K562 (cell line): Measurements from ENCODE around the gene GHR. TPM values are rescaled to one million over a fixed set of nuclear protein-coding genes. Genes with fewer than 3 reads are reported as not detected.
A peak's percentile ranks its signal among the peaks of the same experiment; 100 is the strongest.

Experiments
- CC2D1A ChIP-seq: fragments of 450-650 bp; IDR thresholded peaks from 2 replicates; pipeline ENCODE4 v1.6.1; 2017; ENCODE audit warnings: mild to moderate bottlenecking
- E2F3 ChIP-seq: fragments of 250-450 bp; sonication (Bioruptor Pico); IDR thresholded peaks from 2 replicates; pipeline ENCODE4 v1.4.0; 2020; ENCODE audit warnings: mild to moderate bottlenecking
- HNRNPUL1 ChIP-seq: fragments of 200-400 bp; formaldehyde crosslinking; IDR thresholded peaks from 2 replicates; pipeline ENCODE4 v1.6.1; 2017; ENCODE audit warnings: low read length
- MTF1 ChIP-seq: fragments of 250-450 bp; sonication (Bioruptor Pico); IDR thresholded peaks from 2 replicates; pipeline ENCODE4 v1.9.0; 2021; ENCODE audit warnings: moderate library complexity, mild to moderate bottlenecking, inconsistent platforms, borderline replicate concordance
- NCOA1 ChIP-seq: fragments of 450-650 bp; IDR thresholded peaks from 2 replicates; pipeline ENCODE4 v1.6.1; 2016; ENCODE audit warnings: low read depth
- POU5F1 ChIP-seq: fragments of 150-350 bp; IDR thresholded peaks from 2 replicates; pipeline ENCODE4 v1.6.1; 2014; ENCODE audit warnings: borderline replicate concordance, low read length, low read depth, mild to moderate bottlenecking; ENCODE audit not compliant: partially characterized antibody
- STAG1 ChIP-seq: sonication (generic); formaldehyde crosslinking; IDR thresholded peaks from 2 replicates; pipeline ENCODE4 v1.5.0; 2020; ENCODE audit warnings: missing genetic modification reagents, borderline replicate concordance
- TAF9B ChIP-seq: fragments of 450-650 bp; IDR thresholded peaks from 2 replicates; pipeline ENCODE4 v1.6.1; 2018; ENCODE audit warnings: mild to moderate bottlenecking; ENCODE audit not compliant: partially characterized antibody
- polyA plus RNA-seq, 8 experiments: library from polyadenylated mRNA; depleted of rRNA in 4 of 8; stranded (reverse) in 5 of 8; unstranded in 3 of 8; fragments of >200 nt; fragmentation: Nextera tagmentation in 2 of 8; fragmentation: Illumina TruSeq in 1 of 8; extraction: Ambion mirVana in 2 of 8; extraction: Trizol in 1 of 8; gene quantifications; 2 replicates each; pipeline versions ENCODE4 v1.2.1 to v1.2.3, GENCODE V29; 2011 to 2014; ENCODE audit warnings: inconsistent platforms in 1 of 8, missing spikeins in 1 of 8
- total RNA-seq, 7 experiments: library from RNA; depleted of rRNA in 6 of 7; stranded (reverse); fragments of >200 nt in 6 of 7; fragmentation: Illumina TruSeq in 2 of 7; extraction: Trizol in 2 of 7; gene quantifications; 2 replicates each; pipeline versions ENCODE4 v1.2.1 to v1.2.3, GENCODE V29; 2011 to 2021; ENCODE audit warnings: low replicate concordance in 1 of 7
- TF ChIP-seq, protein P1 (sequence below), 2 experiments: fragments of 450-650 bp; IDR thresholded peaks; 2 replicates each; pipeline ENCODE4 v1.6.1; 2016; ENCODE audit warnings: mild to moderate bottlenecking in 2 of 2, borderline replicate concordance in 1 of 2, low read depth in 1 of 2, moderate library complexity in 1 of 2
- TF ChIP-seq, protein P2 (sequence below): sonication (generic); formaldehyde crosslinking; IDR thresholded peaks from 2 replicates; pipeline ENCODE4 v1.9.0; 2022; ENCODE audit warnings: mild to moderate bottlenecking, missing genetic modification reagents
- TF ChIP-seq, protein P3 (sequence below): fragments of 250-450 bp; sonication (Bioruptor Pico); IDR thresholded peaks from 2 replicates; pipeline ENCODE4 v1.5.1; 2021; ENCODE audit warnings: mild to moderate bottlenecking
- TF ChIP-seq, protein P4 (sequence below): sonication (generic); formaldehyde crosslinking; IDR thresholded peaks from 2 replicates; pipeline ENCODE4 v1.8.0; 2022; ENCODE audit warnings: mild to moderate bottlenecking, missing genetic modification reagents, borderline replicate concordance

The GHR gene
- total and polyA plus RNA-seq, 9 of the 15 experiments (the other 6 are each of a cell fraction or from before 2014, with no cell fraction given): 0.01 to 0.13 (median 0.07) TPM; not detected in 5

DNA sequence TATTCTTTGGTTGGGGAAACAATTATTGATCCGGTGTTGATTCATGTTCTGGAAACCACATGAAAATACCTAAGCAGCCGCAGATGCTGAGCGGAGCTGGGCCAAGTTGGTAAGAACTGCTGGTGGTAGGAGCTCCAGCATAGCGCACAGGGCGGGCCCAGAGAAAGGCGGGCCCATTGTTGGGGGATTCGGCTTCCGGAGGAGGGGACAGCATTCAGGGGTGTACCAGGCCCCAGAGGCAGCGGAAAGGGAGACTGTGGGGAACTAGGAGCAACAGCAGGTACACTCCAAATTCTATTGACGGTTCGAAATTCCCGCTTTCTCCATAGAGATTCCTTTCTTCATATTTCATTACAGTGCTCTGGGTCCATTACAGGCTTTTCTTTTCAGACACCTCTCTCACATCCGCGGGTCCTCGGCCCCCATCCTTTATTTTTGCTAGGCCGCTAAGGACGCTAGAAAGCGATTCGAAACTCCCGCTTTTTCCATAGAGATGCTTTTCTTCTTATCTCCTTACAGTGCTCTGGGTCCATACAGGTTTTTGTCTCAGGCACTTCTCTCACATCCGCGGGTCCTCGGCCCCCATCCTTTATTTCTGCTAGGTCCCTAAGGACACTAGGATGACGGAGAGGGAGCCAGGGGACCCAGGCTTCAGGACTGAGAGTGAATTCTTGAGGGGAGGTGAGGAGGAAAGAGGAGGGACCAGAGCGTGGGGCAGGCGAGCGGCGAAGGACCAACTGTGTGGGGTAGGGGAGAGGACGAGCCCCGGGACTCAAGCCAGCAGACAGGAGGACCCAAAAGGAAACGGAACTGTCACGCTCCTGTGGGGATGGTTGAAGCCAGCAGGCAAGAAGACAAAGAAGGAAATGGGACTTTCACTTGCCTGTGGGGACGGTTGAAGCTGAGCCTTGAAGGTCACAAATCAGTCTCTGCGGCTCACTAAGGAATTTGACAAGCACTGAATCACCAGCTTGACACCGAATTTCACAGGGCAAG is 333.7 kb downstream of the GHR start, which contains the start of gene CCDC152 (continued):
- TF ChIP-seq, protein P1, sequence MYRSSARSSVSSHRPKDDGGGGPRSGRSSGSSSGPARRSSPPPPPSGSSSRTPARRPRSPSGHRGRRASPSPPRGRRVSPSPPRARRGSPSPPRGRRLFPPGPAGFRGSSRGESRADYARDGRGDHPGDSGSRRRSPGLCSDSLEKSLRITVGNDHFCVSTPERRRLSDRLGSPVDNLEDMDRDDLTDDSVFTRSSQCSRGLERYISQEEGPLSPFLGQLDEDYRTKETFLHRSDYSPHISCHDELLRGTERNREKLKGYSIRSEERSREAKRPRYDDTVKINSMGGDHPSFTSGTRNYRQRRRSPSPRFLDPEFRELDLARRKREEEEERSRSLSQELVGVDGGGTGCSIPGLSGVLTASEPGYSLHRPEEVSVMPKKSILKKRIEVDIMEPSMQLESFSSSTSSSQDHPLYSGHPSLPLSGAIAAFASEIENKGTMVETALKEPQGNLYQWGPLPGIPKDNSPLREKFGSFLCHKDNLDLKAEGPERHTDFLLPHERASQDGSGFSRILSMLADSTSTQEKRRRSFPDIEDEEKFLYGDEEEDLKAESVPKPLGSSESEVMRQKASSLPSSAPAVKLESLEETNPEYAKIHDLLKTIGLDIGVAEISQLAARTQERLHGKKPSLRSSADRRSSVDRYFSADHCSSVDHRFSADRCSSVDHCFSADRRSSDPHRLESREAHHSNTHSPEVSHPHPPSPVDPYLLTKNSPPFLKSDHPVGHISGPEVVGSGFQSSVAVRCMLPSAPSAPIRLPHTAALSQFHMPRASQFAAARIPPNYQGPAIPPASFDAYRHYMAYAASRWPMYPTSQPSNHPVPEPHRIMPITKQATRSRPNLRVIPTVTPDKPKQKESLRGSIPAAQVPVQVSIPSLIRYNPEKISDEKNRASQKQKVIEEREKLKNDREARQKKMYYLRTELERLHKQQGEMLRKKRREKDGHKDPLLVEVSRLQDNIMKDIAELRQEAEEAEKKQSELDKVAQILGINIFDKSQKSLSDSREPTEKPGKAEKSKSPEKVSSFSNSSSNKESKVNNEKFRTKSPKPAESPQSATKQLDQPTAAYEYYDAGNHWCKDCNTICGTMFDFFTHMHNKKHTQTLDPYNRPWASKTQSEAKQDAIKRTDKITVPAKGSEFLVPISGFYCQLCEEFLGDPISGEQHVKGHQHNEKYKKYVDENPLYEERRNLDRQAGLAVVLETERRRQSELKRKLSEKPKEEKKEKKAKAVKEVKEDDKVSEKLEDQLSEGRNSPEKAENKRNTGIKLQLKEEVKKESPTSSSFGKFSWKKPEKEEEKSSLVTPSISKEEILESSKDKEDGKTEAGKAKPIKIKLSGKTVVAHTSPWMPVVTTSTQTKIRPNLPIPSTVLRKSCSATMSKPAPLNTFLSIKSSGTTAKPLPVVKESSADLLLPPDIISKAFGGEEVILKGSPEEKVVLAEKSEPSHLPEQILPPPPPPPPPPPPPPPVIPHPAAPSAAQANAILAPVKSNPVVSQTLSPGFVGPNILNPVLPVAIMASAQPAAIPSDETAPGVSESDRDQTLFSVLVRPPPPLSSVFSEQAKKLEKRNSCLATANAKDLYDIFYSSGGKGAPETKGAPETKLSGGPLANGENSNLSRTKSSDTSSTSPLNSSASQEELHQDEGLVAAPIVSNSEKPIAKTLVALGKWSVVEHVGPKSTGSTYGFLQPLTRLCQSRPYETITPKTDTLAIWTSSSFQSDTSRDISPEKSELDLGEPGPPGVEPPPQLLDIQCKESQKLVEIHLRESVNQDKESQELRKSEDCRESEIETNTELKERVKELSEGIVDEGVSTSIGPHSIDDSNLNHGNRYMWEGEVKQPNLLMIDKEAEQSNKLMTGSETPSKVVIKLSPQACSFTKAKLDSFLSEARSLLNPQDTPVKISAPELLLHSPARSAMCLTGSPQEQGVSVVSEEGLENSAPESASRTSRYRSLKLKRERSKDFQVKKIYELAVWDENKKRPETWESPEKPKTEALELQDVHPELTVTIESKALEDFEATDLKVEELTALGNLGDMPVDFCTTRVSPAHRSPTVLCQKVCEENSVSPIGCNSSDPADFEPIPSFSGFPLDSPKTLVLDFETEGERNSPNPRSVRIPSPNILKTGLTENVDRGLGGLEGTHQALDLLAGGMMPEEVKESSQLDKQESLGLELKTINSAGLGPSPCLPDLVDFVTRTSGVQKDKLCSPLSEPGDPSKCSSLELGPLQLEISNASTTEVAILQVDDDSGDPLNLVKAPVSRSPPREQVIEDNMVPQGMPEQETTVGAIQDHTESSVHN (IDR thresholded peaks at IDR 0.05; ENCODE audit: borderline replicate concordance in 1 of 2, low read depth in 1 of 2): no peak
- TF ChIP-seq CC2D1A: no peak
- no peak for TF ChIP-seq STAG1
- TF ChIP-seq, protein P2, sequence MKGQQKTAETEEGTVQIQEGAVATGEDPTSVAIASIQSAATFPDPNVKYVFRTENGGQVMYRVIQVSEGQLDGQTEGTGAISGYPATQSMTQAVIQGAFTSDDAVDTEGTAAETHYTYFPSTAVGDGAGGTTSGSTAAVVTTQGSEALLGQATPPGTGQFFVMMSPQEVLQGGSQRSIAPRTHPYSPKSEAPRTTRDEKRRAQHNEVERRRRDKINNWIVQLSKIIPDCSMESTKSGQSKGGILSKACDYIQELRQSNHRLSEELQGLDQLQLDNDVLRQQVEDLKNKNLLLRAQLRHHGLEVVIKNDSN (CRISPR knock-in tag): no peak
- TF ChIP-seq TAF9B: peak; percentile 36
- TF ChIP-seq, protein P3, sequence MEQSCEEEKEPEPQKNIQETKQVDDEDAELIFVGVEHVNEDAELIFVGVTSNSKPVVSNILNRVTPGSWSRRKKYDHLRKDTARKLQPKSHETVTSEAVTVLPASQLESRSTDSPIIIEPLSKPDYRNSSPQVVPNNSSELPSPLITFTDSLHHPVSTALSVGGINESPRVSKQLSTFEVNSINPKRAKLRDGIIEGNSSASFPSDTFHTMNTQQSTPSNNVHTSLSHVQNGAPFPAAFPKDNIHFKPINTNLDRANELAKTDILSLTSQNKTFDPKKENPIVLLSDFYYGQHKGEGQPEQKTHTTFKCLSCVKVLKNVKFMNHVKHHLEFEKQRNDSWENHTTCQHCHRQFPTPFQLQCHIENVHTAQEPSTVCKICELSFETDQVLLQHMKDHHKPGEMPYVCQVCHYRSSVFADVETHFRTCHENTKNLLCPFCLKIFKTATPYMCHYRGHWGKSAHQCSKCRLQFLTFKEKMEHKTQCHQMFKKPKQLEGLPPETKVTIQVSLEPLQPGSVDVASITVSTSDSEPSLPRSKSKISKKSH (CRISPR knock-in tag): no peak
- TF ChIP-seq, protein P4, sequence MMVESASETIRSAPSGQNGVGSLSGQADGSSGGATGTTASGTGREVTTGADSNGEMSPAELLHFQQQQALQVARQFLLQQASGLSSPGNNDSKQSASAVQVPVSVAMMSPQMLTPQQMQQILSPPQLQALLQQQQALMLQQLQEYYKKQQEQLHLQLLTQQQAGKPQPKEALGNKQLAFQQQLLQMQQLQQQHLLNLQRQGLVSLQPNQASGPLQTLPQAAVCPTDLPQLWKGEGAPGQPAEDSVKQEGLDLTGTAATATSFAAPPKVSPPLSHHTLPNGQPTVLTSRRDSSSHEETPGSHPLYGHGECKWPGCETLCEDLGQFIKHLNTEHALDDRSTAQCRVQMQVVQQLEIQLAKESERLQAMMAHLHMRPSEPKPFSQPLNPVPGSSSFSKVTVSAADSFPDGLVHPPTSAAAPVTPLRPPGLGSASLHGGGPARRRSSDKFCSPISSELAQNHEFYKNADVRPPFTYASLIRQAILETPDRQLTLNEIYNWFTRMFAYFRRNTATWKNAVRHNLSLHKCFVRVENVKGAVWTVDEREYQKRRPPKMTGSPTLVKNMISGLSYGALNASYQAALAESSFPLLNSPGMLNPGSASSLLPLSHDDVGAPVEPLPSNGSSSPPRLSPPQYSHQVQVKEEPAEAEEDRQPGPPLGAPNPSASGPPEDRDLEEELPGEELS: no peak
- TF ChIP-seq E2F3 (CRISPR knock-in tag): no peak
- TF ChIP-seq POU5F1: no peak
- peak; percentile 79; the same call in 1 of the 2 replicates for TF ChIP-seq NCOA1
- no peak for TF ChIP-seq MTF1 (CRISPR knock-in tag)
- TF ChIP-seq HNRNPUL1: no peak
